Ascending aorta (tissue), 2 donors: Measurements from ENCODE around the gene ACTN4. TPM values are rescaled to one million over a fixed set of nuclear protein-coding genes. Genes with fewer than 3 reads are reported as not detected.
A peak's percentile ranks its signal among the peaks of the same experiment; 100 is the strongest.

ENCODE experiments used
- DNase-seq, 2 donors: peaks; one replicate each; pipeline ENCODE4 v3.0.0-alpha.2; 2019; ENCODE audit warnings: low spot score in 2 of 2
- H3K27ac ChIP-seq, 2 donors: fragments of 200-600 bp; sonication (generic); one replicate each; pipeline ENCODE4 v1.5.1; 2016 to 2017; ENCODE audit warnings: mild to moderate bottlenecking in 1 of 2
- H3K27me3 ChIP-seq: fragments of 200-600 bp; sonication (generic); one replicate; pipeline ENCODE4 v1.5.1; 2017
- H3K36me3 ChIP-seq, 2 donors: fragments of 200-600 bp; sonication (generic); one replicate each; pipeline ENCODE4 v1.5.1; 2016
- H3K4me1 ChIP-seq, 2 donors: fragments of 200-600 bp; sonication (generic); one replicate each; pipeline ENCODE4 v1.5.1; 2016 to 2017; ENCODE audit warnings: mild to moderate bottlenecking in 1 of 2
- H3K4me3 ChIP-seq, 2 donors: fragments of 200-600 bp; sonication (generic); one replicate each; pipeline ENCODE4 v1.5.1; 2016 to 2017; ENCODE audit warnings: mild to moderate bottlenecking in 1 of 2
- H3K9me3 ChIP-seq, 2 donors: fragments of 200-600 bp; sonication (generic); one replicate each; pipeline ENCODE4 v1.5.1; 2016
- CTCF ChIP-seq, 3 experiments: fragments of 200-600 bp in 2 of 3; fragments of 450-650 bp in 1 of 3; sonication (generic) in 2 of 3; IDR thresholded peaks; one replicate each; pipeline ENCODE4 v1.5.1; 2016 to 2019; ENCODE audit warnings: antibody characterized with exemption in 3 of 3, mild to moderate bottlenecking in 1 of 3, moderate library complexity in 1 of 3
- intact Hi-C: fragments of 100-400 bp; cut with DNase I; formaldehyde crosslinking; loops from one replicate; pipeline ENCODE4 v1.15.1; 2023
- total RNA-seq: library from RNA; depleted of rRNA; stranded (reverse); fragments of >200 nt; gene quantifications from one replicate; pipeline ENCODE4 v1.1.0, GENCODE V29; 2016

Gene ACTN4
- total RNA-seq, 1 donor from 2014 or later, result 1,036 TPM

- Histone ChIP-seq H3K4me1 (peaks cover 63 to 90% of the 10 kb centered on the region in 2 donors), H3K27ac (peak overlapping the region; percentile 95 to 98)
- no peak for TF ChIP-seq CTCF (IDR thresholded peaks at IDR 0.05)
Measured at GRCh38 chr19:38698225-38699026, 51.0 kb downstream of the ACTN4 start.

GRCh38 chr19:38699027-38699346 lies 51.5 kb downstream of the ACTN4 start:
- Histone ChIP-seq H3K4me3 (no peak overlapping the region), H3K9me3 (no peaks in the 10 kb centered on the region), H3K27me3 (no peaks in the 10 kb centered on the region), H3K36me3 (peaks cover 44 to 63% of the 10 kb centered on the region in 2 donors), H3K4me1 (peaks cover 59 to 85% of the 10 kb centered on the region in 2 donors), H3K27ac (peak overlapping the region; percentile 95 to 98)
- no peak for TF ChIP-seq CTCF (IDR thresholded peaks at IDR 0.05)
- DNase-seq, result no peak
- intact Hi-C loops, result no loop called here

More at GRCh38 chr19:38698225-38699026, 51.0 kb downstream of the ACTN4 start:
- Histone ChIP-seq H3K36me3 (peaks cover 39 to 59% of the 10 kb centered on the region in 2 donors), H3K27me3 (no peaks in the 10 kb centered on the region), H3K4me3 (no peak overlapping the region), H3K9me3 (no peaks in the 10 kb centered on the region)
- intact Hi-C loops, result no loop called here
- DNase-seq, result no peak

- Histone ChIP-seq H3K4me3 (no peak overlapping the region), H3K27ac (peak overlapping the region; percentile 95 to 98), H3K9me3 (no peaks in the 10 kb centered on the region), H3K36me3 (peaks cover 52 to 67% of the 10 kb centered on the region in 2 donors), H3K4me1 (peaks cover 53 to 77% of the 10 kb centered on the region in 2 donors), H3K27me3 (no peaks in the 10 kb centered on the region)
- DNase-seq, result no peak
- intact Hi-C loops, result no loop called here
- TF ChIP-seq CTCF (IDR thresholded peaks at IDR 0.05), result no peak
Measured at GRCh38 chr19:38699647-38700349, 52.3 kb downstream of the ACTN4 start.

GRCh38 chr19:38700350-38700901 lies 53.0 kb downstream of the ACTN4 start:
- peak overlapping the region; percentile 95 to 98 for H3K27ac ChIP-seq
- peaks cover 59 to 72% of the 10 kb centered on the region in 2 donors for H3K36me3 ChIP-seq
- intact Hi-C loops, result no loop called here
- no peak overlapping the region for H3K4me3 ChIP-seq
- DNase-seq, result no peak
- H3K4me1 ChIP-seq, result peaks cover 48 to 71% of the 10 kb centered on the region in 2 donors
- no peaks in the 10 kb centered on the region for H3K9me3 ChIP-seq
- no peak for TF ChIP-seq CTCF (IDR thresholded peaks at IDR 0.05)
- no peaks in the 10 kb centered on the region for H3K27me3 ChIP-seq

- Histone ChIP-seq H3K27me3 (no peaks in the 10 kb centered on the region), H3K27ac (peak overlapping the region; percentile 95 to 98), H3K4me3 (no peak overlapping the region), H3K4me1 (peaks cover 42 to 68% of the 10 kb centered on the region in 2 donors), H3K36me3 (peaks cover 64 to 72% of the 10 kb centered on the region in 2 donors), H3K9me3 (no peaks in the 10 kb centered on the region)
- no peak for TF ChIP-seq CTCF (IDR thresholded peaks at IDR 0.05)
- intact Hi-C loops, result no loop called here
- no peak for DNase-seq
Measured at GRCh38 chr19:38700902-38701454, 53.5 kb downstream of the ACTN4 start.
